ENCODE measurements around the gene RSPH10B2. TPM values are rescaled to one million over a fixed set of nuclear protein-coding genes. Genes with fewer than 3 reads are reported as not detected.
A peak's percentile ranks its signal among the peaks of the same experiment; 100 is the strongest.
"Not testable (repeated sequence)": the region's sequence is repeated elsewhere in the genome, so short reads cannot be mapped to it uniquely, and the experiment has no call there.

The RSPH10B2 gene
- total and polyA plus RNA-seq, 9 of the 15 experiments (the other 6 are each of a cell fraction or from before 2014, with no cell fraction given), result 0.04 to 0.11 (median 0.08) TPM; not detected in 5

DNA sequence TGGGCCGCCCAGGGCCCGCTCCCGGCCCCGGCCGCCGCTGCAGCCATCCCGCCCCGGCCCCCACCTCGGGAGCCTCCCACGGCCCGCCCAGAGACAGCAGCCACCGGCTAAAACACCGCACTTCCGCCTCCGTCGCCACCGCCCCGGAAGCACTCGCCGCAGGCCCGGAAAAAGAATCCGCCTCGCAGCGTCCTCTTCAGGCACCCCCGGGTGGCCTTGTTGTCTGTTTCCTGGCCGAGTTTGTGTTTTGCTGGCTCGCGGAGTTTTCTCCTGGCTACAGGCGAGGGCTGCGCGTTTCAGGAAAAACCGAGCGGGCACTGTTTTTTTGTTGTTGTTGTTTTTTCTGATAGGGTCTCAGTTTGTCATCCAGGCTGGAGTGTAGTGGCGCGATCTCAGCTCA lies 72.2 kb downstream of the RSPH10B2 start, which contains the start of gene CCZ1B:
Gene CCZ1B, minus strand, starts transcription at position 125 of the 400 bp plus-strand sequence. Its CDS starts 78 bp downstream, at position 47.
- POLR2A ChIA-PET; H3K79me2 ChIP-seq (ENCODE audit: control insufficient read depth, insufficient read depth, low read length); H3K27me3 ChIP-seq (ENCODE audit: control insufficient read depth in 2 of 2, insufficient read depth in 2 of 2, low read length in 2 of 2); H4K20me1 ChIP-seq (replicated peaks; ENCODE audit: control insufficient read depth, insufficient read depth, low read length); BruUV-seq (replicated peaks); FAIRE-seq; H3K9me3 ChIP-seq (replicated peaks; ENCODE audit: control insufficient read depth, insufficient read depth, low read depth, low read length); in situ Hi-C loops (cut with MboI); H3K9me1 ChIP-seq (ENCODE audit: control insufficient read depth, insufficient read depth, low read length); intact Hi-C loops (cut with micrococcal nuclease); H3K36me3 ChIP-seq (ENCODE audit: control insufficient read depth, insufficient read depth, low read length); CTCF ChIA-PET (ENCODE audit: low intra/inter-chr PET ratio); H3K4me1 ChIP-seq (replicated peaks in 1 of 2; ENCODE audit: control insufficient read depth in 2 of 2, insufficient read depth in 2 of 2, low read length in 2 of 2): not testable (repeated sequence)
- Histone ChIP-seq H3K4me2 (ENCODE audit: insufficient read depth, low read length) (peak within 1 kb of the TSS; percentile 53; the same call in 1 of the 2 replicates), H2AFZ (ENCODE audit: low read depth, low read length) (peak within 1 kb of the TSS; percentile 96), H3K9ac (ENCODE audit: insufficient read depth in 1 of 2, low read depth in 2 of 2, low read length in 2 of 2) (peak within 1 kb of the TSS; percentile 59 to 77; a peak in 3 of 4 replicates), H3K4me3 (peak within 1 kb of the TSS; percentile 45), H3K27ac (ENCODE audit: extremely low read depth, low read depth, low read length) (peak within 1 kb of the TSS; percentile 71)
- ATAC-seq, result peak; percentile 99
- DNase-seq (ENCODE audit: extremely low read depth in 1 of 4, low spot score in 3 of 4), result peak in 1 of 4 experiments; percentile 85
- WGBS (ENCODE audit: insufficient coverage, low coverage, missing lambda C conversion rate), result 3% methylated on average over 19 of the region's 35 CpGs
- TF ChIP-seq ETV1 (tag; conservative IDR thresholded peaks at IDR 0.05; ENCODE audit: low read depth), result peak; percentile 58; the same call in 1 of the 2 replicates
- peak; percentile 65 for TF ChIP-seq EP400 (IDR thresholded peaks at IDR 0.05)
- 0 out of 2 replicates have a peak, but pooled peaks have one; percentile 41 for TF ChIP-seq SMAD3 (CRISPR knock-in tag; conservative IDR thresholded peaks at IDR 0.05)
- peak; percentile 86 for TF ChIP-seq ELF4 (CRISPR knock-in tag; IDR thresholded peaks at IDR 0.05)
- 0 out of 2 replicates have a peak, but pooled peaks have one; percentile 39 for TF ChIP-seq THRAP3 (IDR thresholded peaks at IDR 0.05; ENCODE audit: borderline replicate concordance)
- TF ChIP-seq, protein P1, sequence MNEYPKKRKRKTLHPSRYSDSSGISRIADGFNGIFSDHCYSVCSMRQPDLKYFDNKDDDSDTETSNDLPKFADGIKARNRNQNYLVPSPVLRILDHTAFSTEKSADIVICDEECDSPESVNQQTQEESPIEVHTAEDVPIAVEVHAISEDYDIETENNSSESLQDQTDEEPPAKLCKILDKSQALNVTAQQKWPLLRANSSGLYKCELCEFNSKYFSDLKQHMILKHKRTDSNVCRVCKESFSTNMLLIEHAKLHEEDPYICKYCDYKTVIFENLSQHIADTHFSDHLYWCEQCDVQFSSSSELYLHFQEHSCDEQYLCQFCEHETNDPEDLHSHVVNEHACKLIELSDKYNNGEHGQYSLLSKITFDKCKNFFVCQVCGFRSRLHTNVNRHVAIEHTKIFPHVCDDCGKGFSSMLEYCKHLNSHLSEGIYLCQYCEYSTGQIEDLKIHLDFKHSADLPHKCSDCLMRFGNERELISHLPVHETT (CRISPR knock-in tag; conservative IDR thresholded peaks at IDR 0.05 in 1 of 2, IDR thresholded peaks at IDR 0.05 in 1 of 2), result peak in 1 of 2 experiments; percentile 82; a peak in 2 of 4 replicates
- peak; percentile 80 for TF ChIP-seq ELF1 (tag; IDR thresholded peaks at IDR 0.05)
- TF ChIP-seq, protein P2, sequence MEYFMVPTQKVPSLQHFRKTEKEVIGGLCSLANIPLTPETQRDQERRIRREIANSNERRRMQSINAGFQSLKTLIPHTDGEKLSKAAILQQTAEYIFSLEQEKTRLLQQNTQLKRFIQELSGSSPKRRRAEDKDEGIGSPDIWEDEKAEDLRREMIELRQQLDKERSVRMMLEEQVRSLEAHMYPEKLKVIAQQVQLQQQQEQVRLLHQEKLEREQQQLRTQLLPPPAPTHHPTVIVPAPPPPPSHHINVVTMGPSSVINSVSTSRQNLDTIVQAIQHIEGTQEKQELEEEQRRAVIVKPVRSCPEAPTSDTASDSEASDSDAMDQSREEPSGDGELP (CRISPR knock-in tag; IDR thresholded peaks at IDR 0.05; ENCODE audit: borderline replicate concordance), result peak; percentile 16; the same call in 1 of the 2 replicates
- TF ChIP-seq ZNF644 (tag; IDR thresholded peaks at IDR 0.05; ENCODE audit: low read depth), result peak; percentile 76
- peak; percentile 56 for TF ChIP-seq MTA2 (IDR thresholded peaks at IDR 0.05; ENCODE audit: low read depth)
- TF ChIP-seq, protein P3, sequence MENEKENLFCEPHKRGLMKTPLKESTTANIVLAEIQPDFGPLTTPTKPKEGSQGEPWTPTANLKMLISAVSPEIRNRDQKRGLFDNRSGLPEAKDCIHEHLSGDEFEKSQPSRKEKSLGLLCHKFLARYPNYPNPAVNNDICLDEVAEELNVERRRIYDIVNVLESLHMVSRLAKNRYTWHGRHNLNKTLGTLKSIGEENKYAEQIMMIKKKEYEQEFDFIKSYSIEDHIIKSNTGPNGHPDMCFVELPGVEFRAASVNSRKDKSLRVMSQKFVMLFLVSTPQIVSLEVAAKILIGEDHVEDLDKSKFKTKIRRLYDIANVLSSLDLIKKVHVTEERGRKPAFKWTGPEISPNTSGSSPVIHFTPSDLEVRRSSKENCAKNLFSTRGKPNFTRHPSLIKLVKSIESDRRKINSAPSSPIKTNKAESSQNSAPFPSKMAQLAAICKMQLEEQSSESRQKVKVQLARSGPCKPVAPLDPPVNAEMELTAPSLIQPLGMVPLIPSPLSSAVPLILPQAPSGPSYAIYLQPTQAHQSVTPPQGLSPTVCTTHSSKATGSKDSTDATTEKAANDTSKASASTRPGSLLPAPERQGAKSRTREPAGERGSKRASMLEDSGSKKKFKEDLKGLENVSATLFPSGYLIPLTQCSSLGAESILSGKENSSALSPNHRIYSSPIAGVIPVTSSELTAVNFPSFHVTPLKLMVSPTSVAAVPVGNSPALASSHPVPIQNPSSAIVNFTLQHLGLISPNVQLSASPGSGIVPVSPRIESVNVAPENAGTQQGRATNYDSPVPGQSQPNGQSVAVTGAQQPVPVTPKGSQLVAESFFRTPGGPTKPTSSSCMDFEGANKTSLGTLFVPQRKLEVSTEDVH (IDR thresholded peaks at IDR 0.05; ENCODE audit: low read depth, partially characterized antibody), result peak; percentile 91
- peak; percentile 95 for TF ChIP-seq PHF20 (IDR thresholded peaks at IDR 0.05; ENCODE audit: partially characterized antibody)
- peak in 1 of 2 experiments; percentile 76; a peak in 2 of 4 replicates for TF ChIP-seq TEAD1 (CRISPR knock-in tag; IDR thresholded peaks at IDR 0.05)
- TF ChIP-seq BHLHE40 (IDR thresholded peaks at IDR 0.05; ENCODE audit: low read length), result 0 out of 2 replicates have a peak, but pooled peaks have one; percentile 8
- TF ChIP-seq, protein P4, sequence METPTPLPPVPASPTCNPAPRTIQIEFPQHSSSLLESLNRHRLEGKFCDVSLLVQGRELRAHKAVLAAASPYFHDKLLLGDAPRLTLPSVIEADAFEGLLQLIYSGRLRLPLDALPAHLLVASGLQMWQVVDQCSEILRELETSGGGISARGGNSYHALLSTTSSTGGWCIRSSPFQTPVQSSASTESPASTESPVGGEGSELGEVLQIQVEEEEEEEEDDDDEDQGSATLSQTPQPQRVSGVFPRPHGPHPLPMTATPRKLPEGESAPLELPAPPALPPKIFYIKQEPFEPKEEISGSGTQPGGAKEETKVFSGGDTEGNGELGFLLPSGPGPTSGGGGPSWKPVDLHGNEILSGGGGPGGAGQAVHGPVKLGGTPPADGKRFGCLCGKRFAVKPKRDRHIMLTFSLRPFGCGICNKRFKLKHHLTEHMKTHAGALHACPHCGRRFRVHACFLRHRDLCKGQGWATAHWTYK (CRISPR knock-in tag; IDR thresholded peaks at IDR 0.05), result 0 out of 2 replicates have a peak, but pooled peaks have one; percentile 41
- TF ChIP-seq HCFC1 (IDR thresholded peaks at IDR 0.05; ENCODE audit: low read depth, low read length), result peak; percentile 66
